Limb (tissue), 2 donors: ENCODE measurements around the gene CCDC102B.

Experiments
- DNase-seq, 2 donors: peaks; one replicate each; pipeline ENCODE4 v3.0.0-alpha.2; 2016; ENCODE audit errors: extremely low spot score in 2 of 2

Gene CCDC102B

DNA sequence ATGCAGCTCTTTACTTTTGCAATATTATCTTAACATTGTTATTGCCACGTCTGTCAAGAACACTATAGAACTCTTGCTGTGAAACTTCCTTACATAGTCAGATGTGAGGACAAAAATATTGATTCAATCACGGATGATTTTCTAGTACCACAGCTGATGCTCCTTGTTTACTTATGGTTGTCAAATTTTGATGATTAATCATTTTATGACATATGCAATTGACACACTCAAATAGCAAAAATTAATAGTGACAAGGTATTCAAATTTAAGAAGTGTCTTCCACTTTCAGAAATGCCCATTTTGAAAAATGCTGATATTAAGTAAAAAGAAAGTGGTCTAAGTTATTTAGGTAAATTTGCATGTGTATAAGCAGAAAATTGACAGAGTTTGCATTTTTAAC lies 284.0 kb downstream of the CCDC102B start:
- no peak for DNase-seq

DNA sequence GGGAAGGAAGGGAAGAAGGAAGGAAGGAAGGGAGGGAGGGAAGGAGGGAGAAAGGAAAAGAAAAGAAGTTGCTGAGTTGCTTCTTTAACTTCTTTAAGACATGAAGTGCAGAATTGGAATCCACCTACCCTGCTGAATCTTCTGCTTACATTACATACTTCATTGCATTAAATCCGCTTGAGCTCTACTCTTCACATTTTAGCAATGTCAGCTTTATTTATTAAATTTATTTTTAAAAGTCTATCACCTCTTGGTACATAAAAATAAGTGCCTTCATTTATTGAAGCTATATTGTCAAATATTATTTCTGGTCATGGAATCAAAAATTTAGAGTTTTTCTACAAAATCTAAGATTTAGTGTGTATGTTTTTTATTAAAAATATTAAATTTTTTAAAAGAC lies 284.6 kb downstream of the CCDC102B start:
- no peak for DNase-seq

DNA sequence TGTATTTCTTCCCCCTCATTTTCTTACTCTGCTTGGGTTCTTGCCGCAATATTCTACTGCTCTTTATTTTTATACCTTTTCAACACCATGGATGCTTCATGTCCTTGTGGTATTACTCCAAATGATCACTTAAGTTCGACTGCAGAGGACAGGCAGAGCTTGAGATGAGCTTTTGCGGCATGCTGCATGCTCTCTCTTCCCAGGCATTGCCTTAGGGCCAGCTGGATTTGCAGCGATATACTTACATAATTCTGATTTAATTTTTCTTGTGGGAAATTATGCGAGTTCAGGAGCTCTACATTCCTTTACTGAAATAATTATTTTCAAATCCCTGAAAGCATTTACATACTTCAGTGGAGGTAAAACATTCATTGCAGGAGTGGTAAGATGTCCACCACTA lies 288.1 kb downstream of the CCDC102B start:
- DNase-seq = no peak

DNA sequence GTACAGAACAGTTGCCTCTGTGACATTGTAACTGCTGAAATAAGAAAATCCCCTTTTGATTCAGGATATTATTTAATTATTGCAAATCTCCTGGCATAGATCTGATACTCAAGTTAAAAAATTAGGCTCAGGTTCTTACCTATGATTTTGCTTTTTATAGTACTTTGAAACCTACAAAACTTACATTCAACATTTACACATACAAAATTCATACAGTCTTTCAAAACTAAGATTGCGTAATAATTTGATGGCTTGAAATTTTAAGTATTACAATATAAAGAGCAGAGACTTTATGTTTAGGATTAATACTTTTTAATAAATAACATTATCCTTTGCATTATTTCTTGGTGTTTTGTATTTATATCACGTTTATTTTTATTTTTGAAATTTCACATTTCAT lies 291.1 kb downstream of the CCDC102B start:
- DNase-seq = no peak

DNA sequence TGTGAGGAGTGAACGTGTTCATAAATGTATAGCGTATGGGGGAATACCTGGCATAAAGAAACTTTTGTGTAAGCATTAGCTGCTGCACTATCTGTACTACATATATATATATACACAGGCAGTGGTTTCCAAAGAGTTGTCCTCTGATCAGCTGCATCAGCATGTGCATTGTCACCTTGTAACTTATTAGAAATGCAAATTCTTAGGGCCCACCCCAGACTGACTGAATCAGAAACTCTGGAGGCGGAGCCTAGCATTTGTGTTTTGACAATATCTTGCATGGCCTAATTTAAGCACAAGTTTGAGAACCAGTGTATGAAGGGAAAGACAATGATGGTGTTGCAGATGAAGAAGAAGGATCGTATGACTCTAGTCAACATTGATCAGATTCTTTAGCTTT lies 299.5 kb downstream of the CCDC102B start:
- no peak for DNase-seq

DNA sequence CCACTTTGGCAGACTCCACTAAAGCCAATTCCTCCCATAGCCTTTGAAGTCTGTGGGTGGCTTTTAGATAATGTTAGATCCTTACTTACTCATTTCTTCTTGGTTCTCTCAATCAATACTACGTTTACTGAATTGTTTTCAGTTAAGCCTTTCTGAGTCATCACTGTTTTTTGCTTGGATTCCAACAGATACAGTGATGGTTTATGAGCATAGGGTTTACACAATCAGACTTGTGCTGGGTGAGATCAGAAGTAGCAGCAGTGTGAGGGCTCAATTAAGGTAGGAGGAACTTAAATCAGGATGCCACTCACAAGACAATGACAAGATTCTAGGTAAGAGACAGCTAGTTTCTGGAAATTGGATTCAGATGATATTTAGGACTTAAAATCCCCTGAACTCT lies 305.1 kb downstream of the CCDC102B start:
- DNase-seq = no peak
